Peyer's patch (tissue), 4 donors: Measurements from ENCODE around the gene SLC39A11. TPM values are rescaled to one million over a fixed set of nuclear protein-coding genes. Genes with fewer than 3 reads are reported as not detected.

ENCODE experiments used
- DNase-seq, 3 donors: peaks; one replicate each; pipeline ENCODE4 v3.0.0-alpha.2; 2017 to 2019
- H3K27ac ChIP-seq, 4 donors: fragments of 200-600 bp; sonication (generic); one replicate each; pipeline ENCODE4 v1.5.1; 2016 to 2019
- H3K27me3 ChIP-seq, 2 donors: fragments of 200-600 bp; sonication (generic); one replicate each; pipeline ENCODE4 v1.5.1; 2019
- H3K36me3 ChIP-seq, 3 donors: fragments of 200-600 bp; sonication (generic); one replicate each; pipeline ENCODE4 v1.5.1; 2016 to 2019
- H3K4me1 ChIP-seq, 4 donors: fragments of 200-600 bp; sonication (generic); one replicate each; pipeline ENCODE4 v1.5.1; 2016 to 2019
- H3K4me3 ChIP-seq, 4 donors: fragments of 200-600 bp; sonication (generic); 1 replicate in 3 of 4; 2 replicates in 1 of 4; pipeline ENCODE4 v1.5.1; 2016 to 2019; ENCODE audit warnings: mild to moderate bottlenecking in 1 of 4
- H3K9me3 ChIP-seq, 4 donors: fragments of 200-600 bp; sonication (generic); one replicate each; pipeline ENCODE4 v1.5.1; 2016 to 2019; ENCODE audit warnings: mild to moderate bottlenecking in 1 of 4
- CTCF ChIP-seq, 6 experiments: fragments of 450-650 bp in 4 of 6; fragments of 200-600 bp in 2 of 6; sonication (generic) in 1 of 6; IDR thresholded peaks; one replicate each; pipeline ENCODE4 v1.5.1; 2017 to 2019; ENCODE audit warnings: antibody characterized with exemption in 6 of 6, mild to moderate bottlenecking in 3 of 6, moderate library complexity in 1 of 6
- POLR2A ChIP-seq, 2 donors: fragments of 450-650 bp; IDR thresholded peaks; one replicate each; pipeline ENCODE4 v1.5.1; 2017; ENCODE audit warnings: antibody characterized with exemption in 2 of 2, mild to moderate bottlenecking in 2 of 2, moderate library complexity in 2 of 2
- total RNA-seq, 4 donors: library from RNA; depleted of rRNA; stranded (reverse); fragments of >200 nt; gene quantifications; one replicate each; pipeline ENCODE4 v1.1.0, GENCODE V29; 2016

Gene SLC39A11
- total RNA-seq, 4 donors from 2014 or later: 39.9 to 91.6 (median 45.7) TPM

GRCh38 chr17:73027130-73027741 lies 65.3 kb downstream of the SLC39A11 start:
- peaks cover 0 to 3% (median 0%) of the 10 kb centered on the region in 4 donors for H3K9me3 ChIP-seq
- H3K27me3 ChIP-seq: no peaks in the 10 kb centered on the region
- no peak for DNase-seq
- no peak overlapping the region for H3K4me3 ChIP-seq
- no peak overlapping the region for H3K27ac ChIP-seq
- no peaks in the 10 kb centered on the region for H3K4me1 ChIP-seq
- H3K36me3 ChIP-seq: no peaks in the 10 kb centered on the region
- TF ChIP-seq POLR2A (IDR thresholded peaks at IDR 0.05) (no peak), CTCF (IDR thresholded peaks at IDR 0.05) (no peak)

GRCh38 chr17:73025041-73025560 lies 67.4 kb downstream of the SLC39A11 start:
- DNase-seq: no peak
- no peak overlapping the region for H3K4me3 ChIP-seq
- H3K27me3 ChIP-seq: no peaks in the 10 kb centered on the region
- no peak overlapping the region for H3K27ac ChIP-seq
- H3K9me3 ChIP-seq: peaks cover 0 to 4% (median 0%) of the 10 kb centered on the region in 4 donors
- TF ChIP-seq CTCF (IDR thresholded peaks at IDR 0.05): no peak
- no peak for TF ChIP-seq POLR2A (IDR thresholded peaks at IDR 0.05)
- H3K4me1 ChIP-seq: no peaks in the 10 kb centered on the region
- no peaks in the 10 kb centered on the region for H3K36me3 ChIP-seq

GRCh38 chr17:73023759-73024158 lies 68.7 kb downstream of the SLC39A11 start:
- DNase-seq: no peak
- Histone ChIP-seq H3K4me1 (no peaks in the 10 kb centered on the region), H3K36me3 (no peaks in the 10 kb centered on the region), H3K27ac (no peak overlapping the region), H3K27me3 (no peaks in the 10 kb centered on the region), H3K9me3 (peaks cover 0 to 7% (median under 1%) of the 10 kb centered on the region in 4 donors), H3K4me3 (no peak overlapping the region)
- TF ChIP-seq CTCF (IDR thresholded peaks at IDR 0.05) (no peak), POLR2A (IDR thresholded peaks at IDR 0.05) (no peak)

GRCh38 chr17:73022694-73023093 lies 69.8 kb downstream of the SLC39A11 start:
- Histone ChIP-seq H3K4me3 (no peak overlapping the region), H3K9me3 (peaks cover 0 to 11% (median 2%) of the 10 kb centered on the region in 4 donors), H3K27me3 (no peaks in the 10 kb centered on the region), H3K27ac (no peak overlapping the region), H3K36me3 (no peaks in the 10 kb centered on the region), H3K4me1 (no peaks in the 10 kb centered on the region)
- no peak for TF ChIP-seq POLR2A (IDR thresholded peaks at IDR 0.05)
- no peak for DNase-seq

- Histone ChIP-seq H3K27ac (no peak overlapping the region), H3K4me1 (no peaks in the 10 kb centered on the region), H3K36me3 (no peaks in the 10 kb centered on the region), H3K9me3 (peaks cover 0 to 11% (median 2%) of the 10 kb centered on the region in 4 donors), H3K4me3 (no peak overlapping the region), H3K27me3 (no peaks in the 10 kb centered on the region)
- no peak for DNase-seq
- TF ChIP-seq POLR2A (IDR thresholded peaks at IDR 0.05) (no peak), CTCF (IDR thresholded peaks at IDR 0.05) (no peak)
Measured at GRCh38 chr17:73021771-73022170, 70.7 kb downstream of the SLC39A11 start.

GRCh38 chr17:73020110-73020509 lies 72.4 kb downstream of the SLC39A11 start:
- DNase-seq: no peak
- H3K4me3 ChIP-seq: no peak overlapping the region
- TF ChIP-seq POLR2A (IDR thresholded peaks at IDR 0.05) (no peak), CTCF (IDR thresholded peaks at IDR 0.05) (no peak)
- no peak overlapping the region for H3K27ac ChIP-seq
- no peaks in the 10 kb centered on the region for H3K36me3 ChIP-seq
- H3K9me3 ChIP-seq: peaks cover 0 to 11% (median 2%) of the 10 kb centered on the region in 4 donors
- no peaks in the 10 kb centered on the region for H3K27me3 ChIP-seq
- no peaks in the 10 kb centered on the region for H3K4me1 ChIP-seq
